Loucy (cell line): ENCODE measurements around the gene MINDY2.

Experiments
- H2AFZ ChIP-seq: fragments of 200-600 bp; sonication (generic); 2 replicates; pipeline ENCODE4 v1.6.0; 2016; ENCODE audit warnings: antibody characterized with exemption, mild to moderate bottlenecking, low read length, moderate library complexity
- H3F3A ChIP-seq: fragments of 200-600 bp; 2 replicates; pipeline ENCODE4 v1.6.0; 2016; ENCODE audit warnings: antibody characterized with exemption, low read depth, mild to moderate bottlenecking
- H3K27me3 ChIP-seq: fragments of 200-600 bp; sonication (generic); 2 replicates; pipeline ENCODE4 v1.6.1; 2014; ENCODE audit warnings: low read length, mild to moderate bottlenecking; ENCODE audit not compliant: insufficient read depth, poor library complexity, severe bottlenecking
- H3K36me3 ChIP-seq: fragments of 200-600 bp; sonication (generic); 2 replicates; pipeline ENCODE4 v1.6.1; 2016; ENCODE audit warnings: low read length; ENCODE audit not compliant: insufficient read depth
- H3K4me1 ChIP-seq: fragments of 200-600 bp; sonication (generic); 2 replicates; pipeline ENCODE4 v1.5.1; 2014; ENCODE audit warnings: low read length, mild to moderate bottlenecking; ENCODE audit not compliant: insufficient read depth, poor library complexity, severe bottlenecking
- H3K4me2 ChIP-seq: fragments of 200-600 bp; sonication (generic); 2 replicates; pipeline ENCODE4 v1.6.0; 2014; ENCODE audit warnings: antibody characterized with exemption, low read length, low read depth, mild to moderate bottlenecking; ENCODE audit not compliant: poor library complexity, severe bottlenecking
- H3K4me3 ChIP-seq: fragments of 200-600 bp; sonication (generic); 2 replicates; pipeline ENCODE4 v1.5.1; 2014; ENCODE audit warnings: low read length, mild to moderate bottlenecking, mixed read lengths; ENCODE audit not compliant: poor library complexity, severe bottlenecking
- H3K79me2 ChIP-seq: fragments of 200-600 bp; sonication (generic); 2 replicates; pipeline ENCODE4 v1.6.1; 2014; ENCODE audit warnings: low read length; ENCODE audit not compliant: insufficient read depth
- H3K9ac ChIP-seq: fragments of 200-600 bp; sonication (generic); 2 replicates; pipeline ENCODE4 v1.6.0; 2014; ENCODE audit warnings: mild to moderate bottlenecking, low read depth, low read length, moderate library complexity; ENCODE audit not compliant: poor library complexity, severe bottlenecking
- H3K9me2 ChIP-seq: fragments of 200-600 bp; sonication (generic); replicated peaks from 2 replicates; pipeline ENCODE4 v1.6.1; 2016; ENCODE audit warnings: low read depth, low read length, mixed read lengths
- H3K9me3 ChIP-seq: fragments of 200-600 bp; sonication (generic); 2 replicates; pipeline ENCODE4 v1.6.1; 2014; ENCODE audit warnings: mild to moderate bottlenecking, antibody characterized with exemption, low read length, low read depth; ENCODE audit not compliant: insufficient read depth
- H4K20me1 ChIP-seq: fragments of 200-600 bp; sonication (generic); 2 replicates; pipeline ENCODE4 v1.6.0; 2014; ENCODE audit warnings: antibody characterized with exemption, low read length, mild to moderate bottlenecking; ENCODE audit not compliant: insufficient read depth, poor library complexity, severe bottlenecking
- CTCF ChIP-seq: fragments of 200-600 bp; sonication (generic); conservative IDR thresholded peaks from 2 replicates; pipeline ENCODE4 v1.5.1; 2014; ENCODE audit warnings: mild to moderate bottlenecking, antibody characterized with exemption, low read length
- EZH2phosphoT487 ChIP-seq: fragments of 200-600 bp; IDR thresholded peaks from 2 replicates; pipeline ENCODE4 v1.6.1; 2018; ENCODE audit warnings: antibody characterized with exemption, mild to moderate bottlenecking, moderate library complexity, borderline replicate concordance

MINDY2 gene

DNA sequence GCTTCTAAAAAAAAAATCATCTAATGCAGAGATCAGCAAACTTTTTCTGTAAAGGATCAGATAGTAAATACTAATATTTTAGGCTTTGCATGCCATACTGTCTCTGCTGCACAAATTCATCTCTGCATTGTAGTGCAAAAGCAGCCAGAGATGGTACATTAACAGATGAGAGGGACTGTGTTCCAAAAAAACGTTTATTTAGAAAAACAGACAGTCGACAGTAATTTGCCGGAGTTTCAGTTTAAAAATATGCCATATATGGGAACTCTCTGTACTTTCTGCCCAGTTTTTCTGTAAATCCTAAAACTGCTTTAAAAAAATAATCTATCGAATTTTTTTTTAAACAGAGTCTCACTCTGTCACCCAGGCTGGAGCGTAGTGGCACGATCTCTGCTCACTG is 14.3 kb downstream of the MINDY2 start:
- Histone ChIP-seq H2AFZ (no peak overlapping the region), H3K27me3 (no peaks in the 10 kb centered on the region), H3K4me1 (peaks cover 11% of the 10 kb centered on the region), H3K36me3 (peaks cover 5% of the 10 kb centered on the region; the same call in 1 of the 2 replicates), H3F3A (no peaks in the 10 kb centered on the region), H4K20me1 (no peaks in the 10 kb centered on the region), H3K4me3 (no peak overlapping the region), H3K79me2 (peaks cover 44% of the 10 kb centered on the region), H3K9ac (no peak overlapping the region), H3K9me2 (no peaks in the 10 kb centered on the region), H3K4me2 (no peak overlapping the region), H3K9me3 (no peaks in the 10 kb centered on the region)
- TF ChIP-seq CTCF: no peak
- no peak for TF ChIP-seq EZH2phosphoT487

- H3F3A ChIP-seq: no peaks in the 10 kb centered on the region
- H3K4me3 ChIP-seq: no peak overlapping the region
- H3K27me3 ChIP-seq: no peaks in the 10 kb centered on the region
- H3K4me1 ChIP-seq: peaks cover 4% of the 10 kb centered on the region
- H3K9ac ChIP-seq: no peak overlapping the region
- peaks cover 18% of the 10 kb centered on the region; the same call in 1 of the 2 replicates for H3K36me3 ChIP-seq
- H3K79me2 ChIP-seq: peaks cover 31% of the 10 kb centered on the region
- no peaks in the 10 kb centered on the region for H3K9me3 ChIP-seq
- no peak overlapping the region for H3K4me2 ChIP-seq
- no peak for TF ChIP-seq CTCF
- TF ChIP-seq EZH2phosphoT487: no peak
- H4K20me1 ChIP-seq: no peaks in the 10 kb centered on the region
- no peak overlapping the region for H2AFZ ChIP-seq
- no peaks in the 10 kb centered on the region for H3K9me2 ChIP-seq
Observed at GRCh38 chr15:58788056-58788710, 17.1 kb downstream of the MINDY2 start.

DNA sequence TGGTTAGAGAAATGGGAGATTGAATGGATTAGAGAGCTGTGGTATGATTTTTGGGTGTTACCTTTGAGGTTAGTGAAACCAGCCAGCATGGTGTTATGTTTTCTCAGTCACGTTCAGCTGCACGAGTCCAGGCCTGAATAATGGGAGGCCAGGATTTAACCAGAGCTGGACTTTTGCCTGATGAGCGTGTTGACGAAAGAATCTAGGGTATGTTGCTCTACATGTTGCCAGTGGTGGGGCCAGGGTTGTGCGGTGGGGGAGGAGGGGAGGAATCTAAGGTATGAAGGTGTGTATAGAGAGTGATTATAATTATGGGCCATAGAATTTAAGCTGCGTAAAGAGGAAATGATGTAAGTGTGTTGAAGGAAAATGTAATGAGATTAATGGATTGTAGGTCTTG is 22.8 kb downstream of the MINDY2 start:
- no peaks in the 10 kb centered on the region for H4K20me1 ChIP-seq
- no peak overlapping the region for H2AFZ ChIP-seq
- peaks cover 9% of the 10 kb centered on the region for H3K4me1 ChIP-seq
- H3K9me2 ChIP-seq: no peaks in the 10 kb centered on the region
- H3K79me2 ChIP-seq: no peaks in the 10 kb centered on the region; the same call in 1 of the 2 replicates
- no peak overlapping the region for H3K9ac ChIP-seq
- no peak for TF ChIP-seq CTCF
- no peak for TF ChIP-seq EZH2phosphoT487
- no peak overlapping the region for H3K4me3 ChIP-seq
- H3K9me3 ChIP-seq: no peaks in the 10 kb centered on the region
- no peaks in the 10 kb centered on the region for H3F3A ChIP-seq
- no peak overlapping the region for H3K4me2 ChIP-seq
- H3K36me3 ChIP-seq: peaks cover 13% of the 10 kb centered on the region; the same call in 1 of the 2 replicates
- H3K27me3 ChIP-seq: no peaks in the 10 kb centered on the region
